ENCODE measurements around the gene HARBI1. TPM values are rescaled to one million over a fixed set of nuclear protein-coding genes. Genes with fewer than 3 reads are reported as not detected.

HARBI1 gene
- total and polyA plus RNA-seq, 9 of the 15 experiments (the other 6 are each of a cell fraction or from before 2014, with no cell fraction given), result 3.5 to 8.4 (median 5.5) TPM

GRCh38 chr11:46662366-46662765, 45.3 kb upstream of the HARBI1 start:
- DNase-seq (ENCODE audit: extremely low read depth in 1 of 4, low spot score in 3 of 4) (no peak), ATAC-seq (no peak), FAIRE-seq (no peak)
- no peak overlapping the region for H2AFZ ChIP-seq (ENCODE audit: low read depth, low read length)
- no TSS peak for BruUV-seq (replicated peaks)
- peaks cover 6 to 17% of the 10 kb centered on the region in 2 experiments; a peak in 3 of 5 replicates for H3K4me1 ChIP-seq (replicated peaks in 1 of 2; ENCODE audit: control insufficient read depth in 2 of 2, insufficient read depth in 2 of 2, low read length in 2 of 2)
- ChIA-PET CTCF (ENCODE audit: low intra/inter-chr PET ratio) (no interaction called here), POLR2A (interaction anchor here (1.7 kb wide), 1 partner anchor 12 kb away, joined by 9 read pairs; no protein-coding TSS in a partner anchor)
- H4K20me1 ChIP-seq (replicated peaks; ENCODE audit: control insufficient read depth, insufficient read depth, low read length), result no peaks in the 10 kb centered on the region
- no peak overlapping the region for H3K9ac ChIP-seq (ENCODE audit: insufficient read depth in 1 of 2, low read depth in 2 of 2, low read length in 2 of 2)
- no peak overlapping the region for H3K27ac ChIP-seq (ENCODE audit: extremely low read depth, low read depth, low read length)
- in situ Hi-C loops (cut with MboI), result no loop called here
- no peaks in the 10 kb centered on the region for H3K9me3 ChIP-seq (replicated peaks; ENCODE audit: control insufficient read depth, insufficient read depth, low read depth, low read length)
- no peak overlapping the region for H3K4me3 ChIP-seq
- no peaks in the 10 kb centered on the region for H3K9me1 ChIP-seq (ENCODE audit: control insufficient read depth, insufficient read depth, low read length)
- peaks cover 62% of the 10 kb centered on the region for H3K36me3 ChIP-seq (ENCODE audit: control insufficient read depth, insufficient read depth, low read length)
- no peak overlapping the region for H3K4me2 ChIP-seq (ENCODE audit: insufficient read depth, low read length)
- TF ChIP-seq ZNF140 (CRISPR knock-in tag; IDR thresholded peaks at IDR 0.05) (no peak), SMARCA5 (IDR thresholded peaks at IDR 0.05) (no peak), DPF2 (IDR thresholded peaks at IDR 0.05) (no peak), CCAR2 (IDR thresholded peaks at IDR 0.05; ENCODE audit: low read depth, low read length) (no peak), ADNP (tag; IDR thresholded peaks at IDR 0.05) (no peak), RNF2 (IDR thresholded peaks at IDR 0.05) (no peak), CREBBP (IDR thresholded peaks at IDR 0.05; ENCODE audit: low read depth, low read length) (no peak), ESRRB (CRISPR knock-in tag; IDR thresholded peaks at IDR 0.05; ENCODE audit: borderline replicate concordance) (no peak), ASH1L (IDR thresholded peaks at IDR 0.05; ENCODE audit: borderline replicate concordance, low read depth, partially characterized antibody) (no peak)
- intact Hi-C loops (cut with micrococcal nuclease), result no loop called here
- H3K79me2 ChIP-seq (ENCODE audit: control insufficient read depth, insufficient read depth, low read length), result no peaks in the 10 kb centered on the region
- H3K27me3 ChIP-seq (ENCODE audit: control insufficient read depth in 2 of 2, insufficient read depth in 2 of 2, low read length in 2 of 2), result no peaks in the 10 kb centered on the region

GRCh38 chr11:46661836-46662235, 44.8 kb upstream of the HARBI1 start:
- ChIA-PET POLR2A (interaction anchor here (1.7 kb wide), 1 partner anchor 13 kb away, joined by 9 read pairs; no protein-coding TSS in a partner anchor), CTCF (ENCODE audit: low intra/inter-chr PET ratio) (no interaction called here)
- Histone ChIP-seq H3K36me3 (ENCODE audit: control insufficient read depth, insufficient read depth, low read length) (peaks cover 62% of the 10 kb centered on the region), H3K9me1 (ENCODE audit: control insufficient read depth, insufficient read depth, low read length) (no peaks in the 10 kb centered on the region), H3K4me1 (replicated peaks in 1 of 2; ENCODE audit: control insufficient read depth in 2 of 2, insufficient read depth in 2 of 2, low read length in 2 of 2) (peaks cover 6 to 17% of the 10 kb centered on the region in 2 experiments; a peak in 3 of 5 replicates), H3K27me3 (ENCODE audit: control insufficient read depth in 2 of 2, insufficient read depth in 2 of 2, low read length in 2 of 2) (no peaks in the 10 kb centered on the region), H2AFZ (ENCODE audit: low read depth, low read length) (no peak overlapping the region), H3K27ac (ENCODE audit: extremely low read depth, low read depth, low read length) (no peak overlapping the region), H3K4me2 (ENCODE audit: insufficient read depth, low read length) (no peak overlapping the region), H3K4me3 (no peak overlapping the region), H4K20me1 (replicated peaks; ENCODE audit: control insufficient read depth, insufficient read depth, low read length) (no peaks in the 10 kb centered on the region), H3K9me3 (replicated peaks; ENCODE audit: control insufficient read depth, insufficient read depth, low read depth, low read length) (no peaks in the 10 kb centered on the region), H3K79me2 (ENCODE audit: control insufficient read depth, insufficient read depth, low read length) (no peaks in the 10 kb centered on the region), H3K9ac (ENCODE audit: insufficient read depth in 1 of 2, low read depth in 2 of 2, low read length in 2 of 2) (no peak overlapping the region)
- intact Hi-C loops (cut with micrococcal nuclease) (no loop called here), in situ Hi-C loops (cut with MboI) (no loop called here)
- FAIRE-seq (no peak), ATAC-seq (no peak), DNase-seq (ENCODE audit: extremely low read depth in 1 of 4, low spot score in 3 of 4) (no peak)
- no TSS peak for BruUV-seq (replicated peaks)
- TF ChIP-seq ZBTB34 (CRISPR knock-in tag; IDR thresholded peaks at IDR 0.05), result no peak
- TF ChIP-seq ZNF707 (CRISPR knock-in tag; conservative IDR thresholded peaks at IDR 0.05), result no peak
- no peak for TF ChIP-seq ZBTB43 (CRISPR knock-in tag; IDR thresholded peaks at IDR 0.05)
- no peak for TF ChIP-seq CTBP1 (IDR thresholded peaks at IDR 0.05; ENCODE audit: borderline replicate concordance)
- TF ChIP-seq EZH2 (IDR thresholded peaks at IDR 0.05; ENCODE audit: borderline replicate concordance, low read depth, low read length), result no peak
- no peak for TF ChIP-seq EP300 (IDR thresholded peaks at IDR 0.05; ENCODE audit: low read length)
- TF ChIP-seq PTRF (tag; IDR thresholded peaks at IDR 0.05), result no peak
- TF ChIP-seq PHB2 (IDR thresholded peaks at IDR 0.05; ENCODE audit: low read depth), result no peak
- TF ChIP-seq NFATC3 (IDR thresholded peaks at IDR 0.05), result no peak
- no peak for TF ChIP-seq GATA2 (CRISPR knock-in tag; IDR thresholded peaks at IDR 0.05)

All from K562 (cell line).